Measurements from ENCODE around the gene LRRK1. TPM values are rescaled to one million over a fixed set of nuclear protein-coding genes. Genes with fewer than 3 reads are reported as not detected.

The LRRK1 gene
- total RNA-seq, 4 donors from 2014 or later = 2.6 to 36.6 (median 13.1) TPM

- H3K36me3 ChIP-seq = no peaks in the 10 kb centered on the region
- no peaks in the 10 kb centered on the region for H3K4me1 ChIP-seq
- DNase-seq = no peak
- no peak overlapping the region for H3K27ac ChIP-seq
- TF ChIP-seq CTCF (IDR thresholded peaks at IDR 0.05) (no peak), POLR2A (IDR thresholded peaks at IDR 0.05) (no peak)
- no peaks in the 10 kb centered on the region for H3K27me3 ChIP-seq
- H3K9me3 ChIP-seq = no peaks in the 10 kb centered on the region
- H3K4me3 ChIP-seq = no peak overlapping the region
- intact Hi-C loops (cut with DNase I; ENCODE audit: low total_unique reads) = no loop called here
Observed at GRCh38 chr15:101105059-101105891, 186.1 kb downstream of the LRRK1 start.

DNA sequence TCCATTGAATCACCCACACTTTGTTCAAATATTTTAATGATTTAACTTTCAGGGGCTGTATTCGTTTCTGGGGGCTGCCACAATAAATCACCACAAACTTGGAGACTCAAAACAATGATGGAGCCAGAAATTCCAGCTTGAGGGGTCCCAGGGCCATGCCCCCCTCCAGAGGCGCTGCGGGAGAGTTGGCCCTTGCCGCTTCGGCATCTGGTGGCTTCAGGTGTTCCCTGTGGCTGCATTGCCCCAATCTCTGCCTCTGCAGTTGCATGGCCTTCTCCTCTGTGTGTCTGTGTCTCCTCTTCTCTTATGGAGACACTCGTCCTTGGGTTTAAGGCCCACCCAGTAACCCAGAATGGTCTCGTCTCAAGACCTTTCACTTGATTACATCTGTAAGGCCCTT, 187.9 kb downstream of the LRRK1 start:
- H3K4me3 ChIP-seq = no peak overlapping the region
- no peaks in the 10 kb centered on the region for H3K27me3 ChIP-seq
- intact Hi-C loops (cut with DNase I; ENCODE audit: low total_unique reads) = no loop called here
- no peak overlapping the region for H3K27ac ChIP-seq
- DNase-seq = no peak
- no peaks in the 10 kb centered on the region for H3K9me3 ChIP-seq
- TF ChIP-seq POLR2A (IDR thresholded peaks at IDR 0.05) (no peak), CTCF (IDR thresholded peaks at IDR 0.05) (no peak)
- no peaks in the 10 kb centered on the region for H3K4me1 ChIP-seq
- H3K36me3 ChIP-seq = no peaks in the 10 kb centered on the region

DNA sequence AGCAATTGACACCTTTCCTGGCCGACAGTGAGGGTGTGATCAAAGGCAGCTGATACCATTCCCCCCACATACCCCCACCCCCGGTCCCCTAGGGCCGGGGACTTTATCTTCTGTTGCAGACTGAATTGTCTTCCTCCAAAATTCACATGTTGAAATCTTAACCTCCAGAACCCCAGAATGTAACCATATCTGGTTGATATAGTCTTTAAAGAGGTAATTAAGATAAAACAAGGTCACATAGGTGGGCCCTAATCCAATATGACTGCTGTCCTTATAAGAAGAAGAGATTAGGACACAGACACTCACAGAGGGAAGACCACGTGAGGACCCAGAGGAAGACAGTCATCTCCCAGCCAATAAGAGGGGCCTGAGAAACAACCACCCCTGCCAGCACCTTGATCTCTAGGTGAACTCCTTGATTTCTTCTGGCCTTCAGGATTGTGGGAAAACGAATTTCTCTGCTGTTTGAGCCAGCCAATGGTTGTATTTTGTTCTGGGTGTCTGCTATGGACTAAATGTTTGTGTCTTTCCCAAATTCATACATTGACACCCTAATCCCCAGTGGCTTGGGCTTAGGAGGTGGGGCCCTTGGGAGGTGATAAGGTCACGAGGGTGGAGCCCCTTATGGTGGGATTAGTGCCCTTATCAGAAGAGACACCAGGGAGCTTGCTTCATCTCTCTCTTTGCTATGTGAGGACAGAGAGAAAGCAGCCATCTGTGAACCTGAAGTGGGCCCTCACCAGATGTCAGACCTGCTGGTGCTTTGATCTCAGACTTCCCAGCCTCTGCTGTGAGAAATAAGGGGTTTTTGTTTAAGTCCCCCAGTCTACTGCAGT, 188.7 kb downstream of the LRRK1 start:
- Histone ChIP-seq H3K27ac (no peak overlapping the region), H3K4me1 (no peaks in the 10 kb centered on the region), H3K36me3 (no peaks in the 10 kb centered on the region), H3K27me3 (no peaks in the 10 kb centered on the region), H3K4me3 (no peak overlapping the region), H3K9me3 (no peaks in the 10 kb centered on the region)
- TF ChIP-seq POLR2A (IDR thresholded peaks at IDR 0.05) = no peak
- TF ChIP-seq CTCF (IDR thresholded peaks at IDR 0.05) = no peak
- intact Hi-C loops (cut with DNase I; ENCODE audit: low total_unique reads) = no loop called here
- no peak for DNase-seq

- TF ChIP-seq POLR2A (IDR thresholded peaks at IDR 0.05) (no peak), CTCF (IDR thresholded peaks at IDR 0.05) (no peak)
- Histone ChIP-seq H3K9me3 (no peaks in the 10 kb centered on the region), H3K27ac (no peak overlapping the region), H3K27me3 (no peaks in the 10 kb centered on the region), H3K36me3 (no peaks in the 10 kb centered on the region), H3K4me3 (no peak overlapping the region), H3K4me1 (no peaks in the 10 kb centered on the region)
- intact Hi-C loops (cut with DNase I; ENCODE audit: low total_unique reads) = no loop called here
- DNase-seq = no peak
Observed at GRCh38 chr15:101108461-101108775, 189.3 kb downstream of the LRRK1 start.

DNA sequence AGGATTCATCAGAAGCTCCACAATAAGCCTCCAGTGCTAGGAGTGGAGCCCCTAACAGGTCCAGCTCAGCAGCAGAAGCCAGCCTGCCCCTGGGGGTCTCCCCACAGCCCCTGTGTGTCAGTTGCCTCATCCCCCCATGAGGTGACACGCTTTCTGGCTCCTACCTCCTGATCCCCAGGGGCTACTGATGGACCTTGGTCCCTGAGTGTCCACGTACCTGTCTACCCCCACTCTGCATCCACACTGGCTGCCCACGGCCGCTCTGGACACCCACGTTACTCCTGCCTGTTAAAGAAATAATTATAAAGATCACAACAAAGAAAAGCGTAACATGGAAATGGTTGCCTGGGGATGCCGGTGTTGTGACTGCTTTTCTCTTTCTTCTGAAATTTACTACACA, 189.6 kb downstream of the LRRK1 start:
- Histone ChIP-seq H3K36me3 (no peaks in the 10 kb centered on the region), H3K4me1 (no peaks in the 10 kb centered on the region), H3K4me3 (no peak overlapping the region), H3K9me3 (no peaks in the 10 kb centered on the region), H3K27ac (no peak overlapping the region), H3K27me3 (no peaks in the 10 kb centered on the region)
- DNase-seq = no peak
- TF ChIP-seq POLR2A (IDR thresholded peaks at IDR 0.05) = no peak
- no peak for TF ChIP-seq CTCF (IDR thresholded peaks at IDR 0.05)
- intact Hi-C loops (cut with DNase I; ENCODE audit: low total_unique reads) = no loop called here

Measured in uterus (tissue), 4 donors.